Measurements from ENCODE around the gene ADGRE2. TPM values are rescaled to one million over a fixed set of nuclear protein-coding genes. Genes with fewer than 3 reads are reported as not detected.

ADGRE2 gene
- total RNA-seq, 1 experiment from 2014 or later = 0.21 TPM

DNA sequence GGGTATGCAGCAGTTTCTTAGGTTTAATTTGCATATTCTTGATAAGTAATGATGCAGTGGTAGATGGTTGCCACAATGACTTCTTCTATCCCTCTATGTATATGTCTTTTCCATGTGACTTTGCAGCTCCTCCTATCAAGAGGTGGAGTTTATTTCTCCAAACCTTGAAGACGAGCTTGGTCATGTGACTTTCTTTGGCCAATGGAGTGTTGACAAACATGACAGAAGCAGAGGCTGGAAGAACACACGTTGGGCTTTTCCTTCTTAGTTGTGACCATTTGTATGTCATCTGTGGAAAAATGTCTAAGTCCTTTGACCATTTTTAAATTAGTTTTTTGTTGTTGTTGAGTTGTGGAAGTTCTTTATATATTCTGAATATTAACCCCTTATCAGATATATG lies 56.2 kb downstream of the ADGRE2 start:
- H3K4me1 ChIP-seq (ENCODE audit: control insufficient read depth, insufficient read depth, low read length) = no peaks in the 10 kb centered on the region
- H3K9me3 ChIP-seq (ENCODE audit: control insufficient read depth, insufficient read depth, low read depth, low read length) = peaks cover 46% of the 10 kb centered on the region
- in situ Hi-C loops (cut with HindIII; ENCODE audit: low pct_unique_long_range_greater_than_20kb, low sequenced_read_pairs) = no loop called here
- TF ChIP-seq, protein P1, sequence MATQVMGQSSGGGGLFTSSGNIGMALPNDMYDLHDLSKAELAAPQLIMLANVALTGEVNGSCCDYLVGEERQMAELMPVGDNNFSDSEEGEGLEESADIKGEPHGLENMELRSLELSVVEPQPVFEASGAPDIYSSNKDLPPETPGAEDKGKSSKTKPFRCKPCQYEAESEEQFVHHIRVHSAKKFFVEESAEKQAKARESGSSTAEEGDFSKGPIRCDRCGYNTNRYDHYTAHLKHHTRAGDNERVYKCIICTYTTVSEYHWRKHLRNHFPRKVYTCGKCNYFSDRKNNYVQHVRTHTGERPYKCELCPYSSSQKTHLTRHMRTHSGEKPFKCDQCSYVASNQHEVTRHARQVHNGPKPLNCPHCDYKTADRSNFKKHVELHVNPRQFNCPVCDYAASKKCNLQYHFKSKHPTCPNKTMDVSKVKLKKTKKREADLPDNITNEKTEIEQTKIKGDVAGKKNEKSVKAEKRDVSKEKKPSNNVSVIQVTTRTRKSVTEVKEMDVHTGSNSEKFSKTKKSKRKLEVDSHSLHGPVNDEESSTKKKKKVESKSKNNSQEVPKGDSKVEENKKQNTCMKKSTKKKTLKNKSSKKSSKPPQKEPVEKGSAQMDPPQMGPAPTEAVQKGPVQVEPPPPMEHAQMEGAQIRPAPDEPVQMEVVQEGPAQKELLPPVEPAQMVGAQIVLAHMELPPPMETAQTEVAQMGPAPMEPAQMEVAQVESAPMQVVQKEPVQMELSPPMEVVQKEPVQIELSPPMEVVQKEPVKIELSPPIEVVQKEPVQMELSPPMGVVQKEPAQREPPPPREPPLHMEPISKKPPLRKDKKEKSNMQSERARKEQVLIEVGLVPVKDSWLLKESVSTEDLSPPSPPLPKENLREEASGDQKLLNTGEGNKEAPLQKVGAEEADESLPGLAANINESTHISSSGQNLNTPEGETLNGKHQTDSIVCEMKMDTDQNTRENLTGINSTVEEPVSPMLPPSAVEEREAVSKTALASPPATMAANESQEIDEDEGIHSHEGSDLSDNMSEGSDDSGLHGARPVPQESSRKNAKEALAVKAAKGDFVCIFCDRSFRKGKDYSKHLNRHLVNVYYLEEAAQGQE (IDR thresholded peaks at IDR 0.05; ENCODE audit: insufficient read depth in 1 of 2, low read depth in 2 of 2, low read length in 1 of 2) = no peak
- no peak for TF ChIP-seq TCF7L2 (IDR thresholded peaks at IDR 0.05; ENCODE audit: low read depth, low read length)
- TF ChIP-seq, protein P2, sequence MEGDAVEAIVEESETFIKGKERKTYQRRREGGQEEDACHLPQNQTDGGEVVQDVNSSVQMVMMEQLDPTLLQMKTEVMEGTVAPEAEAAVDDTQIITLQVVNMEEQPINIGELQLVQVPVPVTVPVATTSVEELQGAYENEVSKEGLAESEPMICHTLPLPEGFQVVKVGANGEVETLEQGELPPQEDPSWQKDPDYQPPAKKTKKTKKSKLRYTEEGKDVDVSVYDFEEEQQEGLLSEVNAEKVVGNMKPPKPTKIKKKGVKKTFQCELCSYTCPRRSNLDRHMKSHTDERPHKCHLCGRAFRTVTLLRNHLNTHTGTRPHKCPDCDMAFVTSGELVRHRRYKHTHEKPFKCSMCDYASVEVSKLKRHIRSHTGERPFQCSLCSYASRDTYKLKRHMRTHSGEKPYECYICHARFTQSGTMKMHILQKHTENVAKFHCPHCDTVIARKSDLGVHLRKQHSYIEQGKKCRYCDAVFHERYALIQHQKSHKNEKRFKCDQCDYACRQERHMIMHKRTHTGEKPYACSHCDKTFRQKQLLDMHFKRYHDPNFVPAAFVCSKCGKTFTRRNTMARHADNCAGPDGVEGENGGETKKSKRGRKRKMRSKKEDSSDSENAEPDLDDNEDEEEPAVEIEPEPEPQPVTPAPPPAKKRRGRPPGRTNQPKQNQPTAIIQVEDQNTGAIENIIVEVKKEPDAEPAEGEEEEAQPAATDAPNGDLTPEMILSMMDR (IDR thresholded peaks at IDR 0.05) = no peak
- POLR2A ChIA-PET = no interaction called here
- H3K4me3 ChIP-seq (ENCODE audit: low read depth in 2 of 2, low read length in 2 of 2) = no peak overlapping the region
- DNase-seq (ENCODE audit: low read depth, low spot score) (no peak), ATAC-seq (no peak)
- CTCF ChIA-PET = no interaction called here
- H3K27ac ChIP-seq (ENCODE audit: low read length) = no peak overlapping the region
- H3K27me3 ChIP-seq (ENCODE audit: control insufficient read depth, insufficient read depth, low read length) = no peaks in the 10 kb centered on the region
- BruUV-seq (replicated peaks) = no TSS peak
- H3K36me3 ChIP-seq (ENCODE audit: control insufficient read depth, insufficient read depth, low read length) = no peaks in the 10 kb centered on the region; the same call in 1 of the 2 replicates
- intact Hi-C loops (cut with micrococcal nuclease; ENCODE audit: unreplicated experiment) = no loop called here

DNA sequence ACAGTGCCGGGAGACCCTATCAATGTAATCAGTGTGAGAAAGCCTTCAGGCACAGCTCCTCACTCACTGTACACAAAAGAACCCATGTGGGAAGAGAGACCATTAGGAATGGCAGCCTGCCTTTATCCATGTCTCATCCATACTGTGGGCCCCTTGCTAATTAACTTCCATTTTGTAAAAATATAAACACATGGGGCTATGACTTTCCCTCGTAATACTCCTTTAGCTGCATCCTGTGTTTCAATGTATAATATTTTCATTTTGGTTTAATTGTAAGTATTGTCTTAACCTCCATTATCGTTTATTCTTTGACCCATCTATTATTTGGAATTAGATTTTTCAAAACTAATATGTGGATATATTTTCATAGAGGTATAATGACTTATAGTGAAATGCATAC lies 59.2 kb downstream of the ADGRE2 start:
- in situ Hi-C loops (cut with HindIII; ENCODE audit: low pct_unique_long_range_greater_than_20kb, low sequenced_read_pairs) = no loop called here
- no TSS peak for BruUV-seq (replicated peaks)
- Histone ChIP-seq H3K36me3 (ENCODE audit: control insufficient read depth, insufficient read depth, low read length) (no peaks in the 10 kb centered on the region; the same call in 1 of the 2 replicates), H3K4me3 (ENCODE audit: low read depth in 2 of 2, low read length in 2 of 2) (no peak overlapping the region), H3K27me3 (ENCODE audit: control insufficient read depth, insufficient read depth, low read length) (no peaks in the 10 kb centered on the region), H3K27ac (ENCODE audit: low read length) (no peak overlapping the region), H3K9me3 (ENCODE audit: control insufficient read depth, insufficient read depth, low read depth, low read length) (peaks cover 52% of the 10 kb centered on the region), H3K4me1 (ENCODE audit: control insufficient read depth, insufficient read depth, low read length) (no peaks in the 10 kb centered on the region)
- DNase-seq (ENCODE audit: low read depth, low spot score) (no peak), ATAC-seq (no peak)
- no peak for TF ChIP-seq POLR2AphosphoS5 (IDR thresholded peaks at IDR 0.05; ENCODE audit: low read depth, low read length)
- no peak for TF ChIP-seq TCF7L2 (IDR thresholded peaks at IDR 0.05; ENCODE audit: low read depth, low read length)
- TF ChIP-seq, protein P1 (IDR thresholded peaks at IDR 0.05; ENCODE audit: insufficient read depth in 1 of 2, low read depth in 2 of 2, low read length in 1 of 2) = no peak
- no peak for TF ChIP-seq SIN3A (IDR thresholded peaks at IDR 0.05; ENCODE audit: borderline replicate concordance, insufficient read depth, low read depth, low read length)
- TF ChIP-seq, protein P2 (IDR thresholded peaks at IDR 0.05) = no peak
- ChIA-PET CTCF (no interaction called here), POLR2A (no interaction called here)
- intact Hi-C loops (cut with micrococcal nuclease; ENCODE audit: unreplicated experiment) = no loop called here

Data from Panc1 (cell line).